GM18858 (cell line): ENCODE results near the gene PTPRQ.

ENCODE experiments used
- ATAC-seq: cut with Tn5 transposase; IDR thresholded peaks from one replicate; pipeline ENCODE4 v1.9.1; 2021; ENCODE audit not compliant: unreplicated experiment

Gene PTPRQ

DNA sequence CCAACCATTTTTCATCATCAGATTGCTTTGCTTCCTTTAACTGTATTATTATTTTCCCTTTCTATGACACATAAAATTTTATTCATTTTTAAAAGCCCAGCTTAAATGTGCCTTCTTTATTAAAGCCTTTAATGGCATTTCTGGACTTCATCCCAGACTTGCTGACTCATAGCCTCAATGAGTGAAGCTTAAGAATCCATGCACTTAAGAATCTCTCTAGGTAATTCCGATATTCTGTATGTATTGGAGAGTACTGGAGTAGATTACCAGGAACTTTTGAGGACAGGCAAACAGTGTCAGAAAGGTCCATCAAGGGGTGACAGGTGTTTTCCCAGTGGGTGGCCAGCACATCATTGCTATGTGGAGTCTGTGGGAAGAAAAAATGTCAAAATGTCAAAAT lies 107.9 kb downstream of the PTPRQ start:
- no peak for ATAC-seq

DNA sequence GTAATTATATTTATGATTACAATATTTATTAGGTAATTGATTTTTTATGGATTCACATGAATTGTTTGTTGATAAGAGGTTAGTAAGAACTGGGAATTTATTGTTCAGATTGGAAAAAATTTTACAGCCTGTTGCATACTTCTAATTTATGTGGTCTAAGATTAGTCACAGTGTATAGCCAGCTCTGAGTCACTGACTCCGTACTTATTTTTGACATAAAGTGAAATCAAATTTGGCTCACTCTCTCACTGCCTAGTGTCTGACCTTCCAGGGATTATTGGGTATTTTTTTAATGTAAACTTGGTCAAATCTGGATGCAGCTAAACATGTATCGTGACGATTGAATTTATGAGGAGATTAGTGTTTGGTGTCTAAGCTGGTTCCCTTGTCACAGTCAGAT lies 109.3 kb downstream of the PTPRQ start:
- ATAC-seq, result no peak

DNA sequence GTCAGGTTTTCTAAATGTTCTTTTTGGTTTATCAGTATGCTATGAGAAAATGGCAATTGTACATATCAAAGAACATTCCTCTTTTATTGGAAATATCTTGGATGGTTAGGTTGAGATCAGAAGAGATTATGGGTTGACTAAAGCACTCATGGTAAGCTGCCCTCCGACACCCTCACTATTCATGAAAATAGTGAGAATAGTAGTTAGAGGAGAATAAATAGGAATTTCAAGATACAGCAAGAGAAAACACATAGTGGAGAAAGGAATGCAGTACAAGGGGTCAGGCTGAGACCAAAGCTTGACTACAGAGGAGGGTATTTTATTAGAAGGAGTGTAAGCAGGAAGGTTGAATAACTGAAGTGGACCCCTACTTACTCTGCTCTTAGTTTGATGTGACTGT lies 112.5 kb downstream of the PTPRQ start:
- ATAC-seq, result no peak

DNA sequence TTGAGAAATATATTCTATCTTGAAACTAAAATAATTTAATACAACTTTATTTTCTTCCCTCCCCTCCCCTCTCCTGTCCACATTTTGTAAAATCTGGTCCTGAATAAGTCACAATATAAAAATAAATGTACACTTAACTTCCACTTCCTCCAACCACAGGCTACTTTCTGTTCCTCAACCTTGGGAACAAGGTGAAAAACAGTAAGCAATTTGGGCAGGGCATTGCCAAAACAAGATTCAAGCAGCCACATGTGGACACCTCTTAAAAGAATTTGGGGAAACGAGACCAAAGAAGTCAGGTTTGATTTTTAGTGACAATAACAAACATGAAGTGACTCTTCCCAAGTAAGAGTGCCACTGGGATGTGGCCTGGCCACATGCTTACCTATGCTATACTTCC lies 115.7 kb downstream of the PTPRQ start:
- ATAC-seq, result no peak

DNA sequence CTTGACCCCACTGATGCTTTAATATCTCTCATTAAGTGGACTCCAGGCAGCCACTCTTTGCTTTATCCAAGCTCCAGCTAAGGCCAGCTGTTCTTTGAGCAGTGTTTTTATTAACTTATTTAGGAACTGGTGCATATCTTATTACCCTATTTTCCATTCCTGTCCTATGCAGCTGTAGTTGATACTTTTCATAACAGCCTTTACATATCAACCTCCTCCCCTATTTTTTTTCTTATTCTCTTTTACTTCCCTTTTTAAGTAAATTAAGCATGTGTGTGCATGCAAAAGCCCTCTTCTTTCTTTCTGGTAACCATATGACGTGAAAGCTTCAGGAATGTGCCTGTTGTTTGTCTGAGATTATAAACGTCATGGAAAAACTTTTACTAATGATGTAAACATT lies 121.2 kb downstream of the PTPRQ start:
- ATAC-seq, result no peak

DNA sequence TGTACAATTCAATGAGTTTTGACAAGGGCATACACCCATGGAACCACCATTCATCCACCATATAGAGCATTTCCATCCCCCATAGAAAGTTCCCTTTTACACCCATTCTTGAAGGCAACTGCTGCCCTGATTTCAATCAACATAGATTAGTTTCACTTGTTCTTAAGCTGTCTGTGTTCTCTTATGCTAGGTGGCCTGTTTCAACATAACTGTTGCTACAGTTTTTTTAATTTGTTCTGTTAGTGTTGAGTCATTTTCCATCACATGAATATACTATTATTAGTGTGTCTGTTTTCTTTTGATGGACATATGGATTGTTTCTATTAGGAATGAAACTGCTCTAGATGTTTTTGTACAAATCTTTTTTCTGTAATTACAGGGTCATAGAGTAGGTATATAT lies 123.4 kb downstream of the PTPRQ start:
- ATAC-seq, result no peak

DNA sequence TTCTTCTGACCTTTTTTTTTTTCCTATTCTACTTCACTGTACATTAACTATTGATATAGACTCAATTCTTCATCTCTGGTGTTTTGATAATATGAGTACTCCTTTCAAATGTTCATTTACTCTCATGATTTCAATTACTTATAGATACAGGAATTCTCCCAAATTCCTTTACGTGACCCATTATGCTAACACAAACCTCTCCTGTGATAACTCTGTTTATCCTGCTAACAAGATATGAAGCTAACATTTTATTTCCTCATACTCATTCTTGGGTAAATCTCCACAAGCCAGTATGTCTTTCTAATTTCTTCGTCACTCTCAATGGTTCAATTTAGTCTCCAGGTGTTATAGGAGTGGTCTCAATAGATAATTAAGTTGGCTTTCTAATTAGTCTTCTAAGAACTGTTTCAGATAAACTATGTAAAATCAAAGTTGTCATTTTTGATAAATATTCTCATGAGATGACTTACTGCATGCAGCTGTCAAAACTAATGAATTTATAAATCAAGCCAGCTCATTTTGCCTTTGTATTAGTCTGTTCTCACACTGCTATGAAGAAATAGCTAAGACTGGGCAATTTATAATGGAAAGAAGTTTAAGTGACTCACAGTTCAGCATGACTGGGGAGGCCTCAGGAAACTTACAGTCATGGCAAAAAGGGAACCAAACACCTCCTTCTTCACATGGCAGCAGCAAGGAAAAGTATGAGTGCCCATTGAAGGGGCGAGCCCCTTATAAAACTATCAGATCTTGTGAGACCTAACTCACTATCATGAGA lies 132.8 kb downstream of the PTPRQ start:
- ATAC-seq, result no peak

DNA sequence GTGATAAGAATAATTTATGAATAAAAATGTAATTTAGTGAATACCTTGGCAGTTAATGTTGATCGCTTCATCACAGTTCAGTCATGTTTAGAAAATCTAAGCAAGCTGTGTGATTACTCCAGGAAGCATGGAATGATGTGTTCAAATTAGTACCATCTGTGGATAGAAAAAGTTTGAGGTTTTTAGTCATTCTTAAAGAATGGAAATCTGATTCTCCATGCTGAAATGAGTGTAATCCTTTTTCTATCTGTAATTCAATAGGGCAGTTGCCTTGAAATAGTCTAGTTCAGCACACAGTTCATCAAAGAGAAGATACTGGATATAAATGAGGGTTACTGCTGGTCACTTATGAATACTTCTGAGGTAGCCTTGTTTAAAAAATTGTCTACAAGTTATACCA lies 136.2 kb downstream of the PTPRQ start:
- no peak for ATAC-seq

DNA sequence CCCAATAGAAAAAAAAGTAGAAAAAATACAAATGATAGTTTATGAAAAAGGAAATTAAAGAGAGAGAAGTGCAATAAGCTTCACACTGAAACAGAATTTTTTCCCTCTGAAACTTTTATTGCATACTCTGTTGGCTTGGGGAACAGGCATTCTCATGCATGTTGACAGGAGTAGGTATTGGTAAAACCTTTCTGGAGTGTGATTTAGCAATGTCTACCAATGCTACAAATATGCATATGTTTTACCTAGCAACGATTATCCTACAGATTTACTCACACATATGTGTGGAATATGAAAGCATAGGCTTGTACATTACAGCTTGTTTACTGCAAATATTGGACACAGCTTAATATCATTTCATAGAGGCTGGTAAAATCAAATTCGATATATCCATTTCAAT lies 137.7 kb downstream of the PTPRQ start:
- no peak for ATAC-seq

DNA sequence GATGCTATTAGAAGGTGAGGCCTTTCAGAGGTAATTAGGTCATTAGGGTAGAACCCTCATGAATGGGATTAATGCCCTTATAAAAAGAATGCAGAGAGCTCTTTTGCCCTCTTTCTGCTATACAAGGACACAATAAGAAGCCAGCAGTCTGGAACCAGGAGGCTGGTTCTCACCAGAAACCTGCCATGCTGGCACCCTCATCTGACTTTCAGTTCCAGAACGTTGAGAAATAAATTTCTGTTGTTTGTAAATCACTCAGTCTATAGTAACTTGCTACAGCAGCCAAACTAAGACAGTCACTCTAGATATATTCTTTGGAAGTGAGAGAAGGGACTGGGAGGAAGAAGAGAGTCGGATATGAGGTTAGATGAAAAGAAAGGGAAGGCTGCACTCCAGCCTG lies 138.4 kb downstream of the PTPRQ start:
- ATAC-seq, result no peak

DNA sequence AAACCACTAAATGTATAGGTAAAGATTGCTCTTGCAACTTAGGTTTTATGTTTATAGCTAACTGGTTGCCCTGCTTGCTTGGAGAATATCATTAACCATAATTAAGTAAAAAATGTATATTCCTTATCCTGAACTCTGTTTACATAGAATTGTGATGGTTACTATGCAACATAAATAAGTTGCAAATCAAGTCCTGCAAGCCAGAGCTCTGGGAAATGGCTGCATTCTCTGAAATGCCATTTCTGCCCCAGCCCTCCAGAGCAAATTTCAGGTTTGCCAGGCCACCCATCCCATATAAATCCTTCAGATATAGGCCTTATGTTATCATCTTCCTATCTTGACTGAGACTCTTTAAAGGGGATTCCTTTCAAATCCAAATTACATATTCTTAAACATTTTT lies 145.0 kb downstream of the PTPRQ start:
- no peak for ATAC-seq

DNA sequence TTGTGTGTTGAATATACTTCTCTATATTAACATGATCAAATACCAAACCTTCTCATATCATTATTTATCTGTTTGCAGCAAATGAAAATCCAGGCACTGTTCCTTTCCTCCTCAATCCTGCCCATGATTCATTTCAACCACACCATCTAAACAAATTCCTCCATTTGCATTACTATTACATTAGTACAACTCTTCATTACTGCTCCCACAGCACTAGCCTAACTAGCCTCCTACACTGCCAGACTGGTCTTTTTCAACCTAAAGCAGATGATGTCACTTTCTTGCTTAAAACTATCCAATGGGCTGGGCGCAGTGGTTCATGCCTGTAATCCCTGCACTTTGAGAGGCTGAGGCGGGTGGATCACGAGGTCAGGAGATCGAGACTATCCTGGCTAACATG lies 146.1 kb downstream of the PTPRQ start:
- no peak for ATAC-seq

DNA sequence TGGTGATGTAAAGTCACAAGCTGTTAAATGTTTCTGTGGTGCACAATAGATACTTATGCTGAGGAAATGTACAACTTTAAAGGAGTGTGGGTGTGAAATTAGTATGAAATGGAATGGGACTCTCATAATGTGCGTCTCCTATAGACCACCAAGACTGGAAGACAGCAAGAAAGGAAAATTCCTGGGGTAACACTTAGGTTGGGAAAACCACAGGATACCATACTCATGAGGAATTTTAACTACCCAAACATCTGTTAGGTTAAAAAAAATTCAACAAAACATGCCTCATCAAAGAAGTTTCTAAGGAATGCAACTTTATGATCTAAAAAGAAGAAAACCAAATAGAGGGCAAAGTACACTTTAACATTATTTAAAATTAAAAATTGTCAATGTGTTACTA lies 149.7 kb downstream of the PTPRQ start:
- ATAC-seq, result no peak

DNA sequence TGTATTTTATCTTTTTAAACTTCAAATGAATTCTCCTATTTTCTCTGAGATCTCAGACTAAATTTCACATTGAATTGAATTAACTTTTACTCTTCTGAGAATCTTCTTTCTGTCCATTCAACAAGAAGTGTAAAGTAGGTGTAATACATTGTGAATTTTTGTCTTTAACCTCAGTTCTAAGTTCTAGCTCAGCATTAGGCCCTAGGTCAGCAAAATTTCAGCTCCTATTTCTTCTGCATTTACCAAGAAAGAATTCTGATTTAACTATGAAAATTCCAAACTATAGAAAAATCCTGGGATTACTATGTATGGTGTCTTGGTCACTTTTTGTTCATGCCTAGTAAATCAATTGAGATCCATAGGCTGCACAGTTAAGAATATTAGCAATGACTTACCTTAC lies 152.5 kb downstream of the PTPRQ start:
- no peak for ATAC-seq

DNA sequence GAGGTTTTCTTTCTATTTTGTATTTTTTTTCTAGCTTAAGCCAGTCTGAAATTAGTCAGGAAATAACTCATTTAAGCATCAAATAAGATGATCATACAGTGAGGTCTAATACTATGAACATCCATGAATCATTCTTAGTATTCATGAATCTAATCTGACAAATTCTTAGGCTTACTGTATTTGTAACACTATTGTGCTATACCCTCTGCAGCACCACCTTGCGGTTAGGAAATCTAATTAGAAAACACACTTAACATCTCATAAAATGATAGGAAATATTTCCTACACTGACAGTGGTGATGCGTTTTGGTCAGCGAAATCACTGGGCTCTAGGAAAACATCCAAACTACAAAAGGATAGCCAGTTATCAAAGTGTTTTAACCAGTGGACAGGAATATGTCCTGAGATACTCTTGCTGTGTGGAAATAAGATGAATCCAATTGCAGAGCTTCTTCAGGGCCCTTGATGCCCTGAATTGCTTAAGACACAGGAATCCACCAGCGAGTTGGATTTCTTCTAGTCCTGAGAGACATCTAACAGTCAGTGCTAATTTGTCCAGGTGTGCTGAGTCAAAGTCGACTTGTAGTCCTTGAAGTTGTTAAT lies 154.1 kb downstream of the PTPRQ start:
- no peak for ATAC-seq

DNA sequence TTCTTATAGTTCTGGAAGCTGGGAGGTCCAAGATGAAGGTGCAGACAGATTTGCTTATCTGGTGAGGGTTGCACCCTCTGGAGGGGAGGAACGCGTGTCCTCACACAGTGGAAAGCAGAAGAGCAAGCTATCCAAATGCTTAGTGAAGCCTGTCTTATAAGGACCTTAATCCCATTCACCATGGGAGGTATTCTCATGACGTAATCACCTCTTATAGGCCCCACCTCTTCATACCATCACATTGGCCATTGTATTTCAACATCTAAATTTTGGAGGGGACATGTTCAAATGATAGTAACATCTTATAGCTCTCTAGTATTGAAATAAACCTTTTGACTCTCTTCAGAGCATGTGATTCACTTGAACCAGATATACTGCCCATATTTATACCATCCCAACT lies 158.4 kb downstream of the PTPRQ start:
- no peak for ATAC-seq

DNA sequence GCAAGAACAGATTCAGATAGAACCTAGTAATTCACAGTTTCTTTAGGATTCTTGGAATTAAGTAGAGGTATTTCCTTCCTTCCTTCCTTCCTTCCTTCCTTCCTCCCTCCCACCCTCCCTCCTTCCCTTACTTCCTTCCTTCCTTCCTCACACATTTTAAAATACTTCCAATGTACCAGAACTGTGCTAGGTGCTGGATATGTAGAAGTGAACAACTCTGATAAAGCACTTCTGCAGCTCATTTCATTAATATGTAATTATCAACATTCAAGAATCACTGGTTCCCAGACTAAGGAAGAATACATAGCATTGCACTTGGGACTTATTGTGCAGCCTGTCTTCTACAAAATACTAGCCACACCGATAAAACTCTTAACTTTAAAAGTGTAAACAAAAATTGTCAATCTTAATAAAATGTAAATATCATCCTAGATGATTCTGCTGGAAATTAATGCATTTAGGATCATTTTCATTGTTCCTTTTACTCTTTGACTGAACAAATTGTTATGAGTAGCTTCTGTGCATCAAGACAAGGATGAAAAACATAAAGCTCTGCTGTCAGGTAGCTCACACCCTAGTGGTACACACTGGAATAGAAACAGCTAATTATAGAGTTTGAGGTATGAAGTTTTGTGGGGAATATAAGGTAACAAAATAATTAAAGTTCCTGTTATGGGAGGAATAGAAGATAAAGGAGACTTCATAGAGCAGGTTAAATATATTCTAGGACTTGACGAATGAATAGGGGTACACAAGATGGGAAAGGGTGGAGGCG lies 163.5 kb downstream of the PTPRQ start:
- no peak for ATAC-seq

DNA sequence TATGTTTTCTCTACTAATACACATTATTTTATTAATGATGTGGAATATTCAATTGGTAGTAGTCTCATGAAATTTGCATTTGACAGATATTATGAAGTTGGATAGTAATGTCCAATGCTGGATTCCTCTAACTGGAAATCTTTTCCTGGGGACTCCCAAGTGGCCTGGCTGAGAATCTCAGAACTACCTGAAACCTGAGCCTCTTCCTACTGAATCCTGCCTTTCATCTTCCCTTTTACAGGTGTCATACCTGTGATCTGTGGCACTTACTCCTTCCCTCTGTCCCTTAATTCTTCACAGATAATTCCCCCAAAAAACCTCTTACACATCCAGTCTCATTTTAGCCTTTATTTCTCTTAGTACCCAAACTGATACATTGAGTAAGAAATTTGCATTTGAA lies 173.7 kb downstream of the PTPRQ start:
- ATAC-seq, result no peak

DNA sequence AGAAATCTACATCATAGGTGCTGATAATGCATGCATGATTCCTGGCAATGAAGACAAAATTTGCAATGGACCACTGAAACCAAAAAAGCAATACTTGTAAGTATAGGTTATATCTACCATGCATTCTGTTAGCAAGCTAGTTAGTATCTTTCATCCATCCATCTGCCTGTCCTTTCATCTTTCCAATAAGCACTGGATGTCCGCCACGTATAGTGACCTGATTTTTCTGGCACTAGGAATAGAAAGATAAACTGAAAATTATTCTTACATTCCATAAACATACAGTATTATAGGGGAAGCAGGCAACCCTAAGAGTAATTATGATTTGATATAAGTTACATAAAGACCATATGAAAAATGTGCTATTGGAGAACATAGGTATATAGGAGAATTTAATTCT lies 176.2 kb downstream of the PTPRQ start:
- no peak for ATAC-seq

DNA sequence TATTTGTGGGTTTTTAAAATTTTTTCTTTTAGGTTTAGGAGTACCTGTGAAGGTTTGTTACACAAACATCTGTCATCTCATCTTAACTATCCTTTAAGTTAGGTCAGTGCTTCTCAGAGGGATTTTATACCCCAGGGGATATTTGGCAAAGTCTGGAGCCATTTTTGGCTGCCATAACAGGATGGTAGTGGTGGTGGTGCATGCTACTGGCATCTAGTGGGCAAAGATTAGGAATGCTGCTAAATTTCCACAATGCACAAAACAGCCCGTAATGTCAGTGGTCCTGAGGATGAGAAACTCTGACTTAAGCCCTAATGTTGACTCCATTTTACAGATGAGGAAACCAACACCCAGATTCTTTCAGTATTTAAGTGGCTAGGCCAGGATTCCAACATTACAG lies 178.2 kb downstream of the PTPRQ start:
- no peak for ATAC-seq

DNA sequence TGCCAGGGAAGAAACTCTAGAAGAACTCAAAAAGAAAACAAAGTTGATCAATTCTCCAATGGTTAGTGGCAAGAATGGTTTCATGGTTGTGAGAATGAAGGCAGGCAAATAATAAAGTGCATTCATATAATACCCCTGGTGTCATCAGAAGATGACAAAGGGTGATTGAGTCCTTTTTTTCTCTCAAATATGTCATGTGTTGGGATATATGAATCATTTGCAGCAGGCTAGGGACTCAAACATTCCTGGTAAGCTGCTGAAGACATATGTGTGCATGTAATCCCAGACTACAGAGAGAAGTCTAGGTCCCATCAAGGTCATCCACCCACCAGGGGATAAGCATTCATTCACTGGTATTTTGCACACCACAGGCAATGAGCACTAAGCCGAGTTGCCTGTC lies 181.0 kb downstream of the PTPRQ start:
- ATAC-seq, result no peak

DNA sequence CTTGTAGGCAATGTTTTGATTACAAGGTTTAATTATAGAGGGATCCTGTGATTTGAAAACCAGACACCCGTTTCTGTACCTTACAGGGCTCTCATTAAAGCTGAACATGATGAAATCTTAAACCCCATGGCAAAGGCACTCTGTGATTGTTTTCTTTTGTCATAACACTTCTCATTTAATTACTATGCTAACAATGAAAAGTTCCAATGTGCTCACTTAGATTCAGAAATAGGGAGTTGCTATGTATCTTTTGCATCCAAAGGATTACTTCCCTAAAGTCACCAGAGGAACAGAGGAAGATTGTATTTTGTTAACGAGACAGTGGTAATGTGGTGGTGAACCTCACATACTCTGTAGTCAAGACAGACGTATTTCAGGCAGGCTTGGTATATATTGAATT lies 181.9 kb downstream of the PTPRQ start:
- ATAC-seq, result no peak
